Testis (tissue), 3 donors: Measurements from ENCODE around the gene DNASE1L1. TPM values are rescaled to one million over a fixed set of nuclear protein-coding genes. Genes with fewer than 3 reads are reported as not detected.

Experiments used
- DNase-seq: peaks from one replicate; pipeline ENCODE4 v3.0.0-alpha.2; 2019
- H3K27ac ChIP-seq, 2 donors: fragments of 200-600 bp; sonication (generic); one replicate each; pipeline ENCODE4 v1.5.1; 2019
- H3K27me3 ChIP-seq: fragments of 200-600 bp; sonication (generic); one replicate; pipeline ENCODE4 v1.5.1; 2019
- H3K36me3 ChIP-seq: fragments of 200-600 bp; sonication (generic); one replicate; pipeline ENCODE4 v1.5.1; 2017; ENCODE audit warnings: low read depth; ENCODE audit errors: missing control alignments
- H3K4me1 ChIP-seq: fragments of 200-600 bp; sonication (generic); one replicate; pipeline ENCODE4 v1.5.1; 2019
- H3K4me3 ChIP-seq, 2 donors: fragments of 200-600 bp; sonication (generic); one replicate each; pipeline ENCODE4 v1.5.1; 2017 to 2019
- H3K9me3 ChIP-seq: fragments of 200-600 bp; sonication (generic); one replicate; pipeline ENCODE4 v1.5.1; 2017
- POLR2A ChIP-seq: fragments of 450-650 bp; IDR thresholded peaks from one replicate; pipeline ENCODE4 v1.6.1; 2017; ENCODE audit warnings: antibody characterized with exemption, mild to moderate bottlenecking, moderate library complexity
- WGBS, 2 donors: methylation state at CpG; one replicate each; pipeline ENCODE4 v1.1.5; 2018; 5-methylcytosine and 5-hydroxymethylcytosine counted together
- intact Hi-C: fragments of 100-400 bp; cut with DNase I; formaldehyde crosslinking; loops from one replicate; pipeline ENCODE4 v1.15.1; 2023; ENCODE audit warnings: low total_unique reads
- polyA plus RNA-seq: library from polyadenylated mRNA; stranded (reverse); fragments of 350-450 nt; fragmentation: Illumina TruSeq; extraction: RNeasy Lipid Tissue Mini Kit (QIAGEN cat#74804); gene quantifications from one replicate; pipeline ENCODE4 v1.2.3, GENCODE V29; 2014; ENCODE audit warnings: low read depth, low replicate concordance; ENCODE audit not compliant: insufficient read depth
- total RNA-seq, 2 donors: library from RNA; depleted of rRNA; stranded (reverse); fragments of >200 nt; gene quantifications; one replicate each; pipeline ENCODE4 v1.2.3, GENCODE V29; 2016
- TF ChIP-seq, protein P1 (sequence below), 3 experiments: fragments of 450-650 bp in 2 of 3; fragments of 200-600 bp in 1 of 3; sonication (generic) in 1 of 3; IDR thresholded peaks; one replicate each; pipeline ENCODE4 v1.5.1; 2016 to 2019; ENCODE audit warnings: antibody characterized with exemption in 3 of 3, mild to moderate bottlenecking in 2 of 3, moderate library complexity in 1 of 3

Gene DNASE1L1
- total and polyA plus RNA-seq, 3 donors from 2014 or later = 18.5 to 42.2 (median 36.5) TPM

DNA sequence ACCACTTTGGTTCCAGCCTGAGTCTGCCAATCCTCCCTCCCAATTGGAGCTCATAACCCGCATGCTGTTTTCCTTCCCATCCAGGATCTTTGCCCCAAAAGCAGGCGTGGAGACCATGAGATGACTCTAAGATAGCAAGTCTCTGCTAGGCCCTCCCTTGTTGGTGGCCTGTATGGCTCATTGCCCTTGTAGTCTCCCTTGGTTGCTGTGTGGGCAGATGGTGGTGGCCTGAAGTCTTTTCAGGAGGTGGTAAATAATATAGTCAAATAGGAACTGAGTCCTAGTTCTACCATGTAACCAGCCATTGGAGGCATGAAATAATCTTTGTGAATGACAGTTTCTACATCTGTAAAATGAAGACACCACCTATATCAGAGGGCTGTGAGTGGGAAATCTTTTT is 20.7 kb upstream of the DNASE1L1 start:
- no peak overlapping the region for H3K4me3 ChIP-seq
- 57% methylated on average over 2 of the region's 2 CpGs; no CpG with 5 or more reads in 1 of the 2 donors for WGBS, 2 donors
- peak; percentile 44 for DNase-seq

DNA sequence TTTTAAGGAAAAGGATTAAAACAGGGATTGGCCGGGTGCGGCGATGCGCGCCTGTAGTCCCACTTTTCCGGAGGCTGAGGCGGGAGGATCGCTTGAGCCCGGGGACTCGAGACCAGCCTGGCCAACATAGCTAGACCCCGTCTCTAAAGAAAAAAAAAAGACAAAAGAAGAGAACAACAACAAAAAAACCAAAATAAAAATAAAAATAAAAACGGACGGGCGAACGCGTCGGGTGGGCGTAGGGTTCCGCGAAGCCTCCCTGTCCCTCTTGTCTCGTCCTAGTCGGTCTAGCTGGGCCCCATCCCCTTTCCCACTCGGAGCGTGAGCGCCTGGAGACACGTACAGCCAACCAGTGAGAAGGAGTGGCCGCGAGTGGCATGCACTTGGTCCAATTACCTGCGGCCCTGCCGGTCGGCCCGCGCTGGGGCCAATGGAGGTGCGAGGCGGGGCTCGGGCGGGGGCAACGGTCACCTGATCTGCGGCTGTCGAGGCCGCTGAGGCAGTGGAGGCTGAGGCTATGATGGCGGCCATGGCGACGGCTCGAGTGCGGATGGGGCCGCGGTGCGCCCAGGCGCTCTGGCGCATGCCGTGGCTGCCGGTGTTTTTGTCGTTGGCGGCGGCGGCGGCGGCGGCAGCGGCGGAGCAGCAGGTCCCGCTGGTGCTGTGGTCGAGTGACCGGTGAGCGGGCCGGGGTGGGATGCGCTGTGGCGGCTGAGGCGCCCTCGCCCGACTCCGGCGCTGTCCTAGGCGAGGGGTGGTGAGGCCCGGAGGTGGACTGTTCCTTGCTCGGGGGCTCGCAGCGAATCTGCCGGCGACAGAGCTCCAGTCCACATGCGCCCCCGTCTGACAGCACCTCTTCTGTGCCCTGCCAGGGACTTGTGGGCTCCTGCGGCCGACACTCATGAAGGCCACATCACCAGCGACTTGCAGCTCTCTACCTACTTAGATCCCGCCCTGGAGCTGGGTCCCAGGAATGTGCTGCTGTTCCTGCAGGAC is 19.4 kb upstream of the DNASE1L1 start, which contains the start of gene ATP6AP1:
Gene ATP6AP1, plus strand, starts transcription at position 502 of the 996 bp plus-strand sequence. Its CDS starts 16 bp downstream, at position 518.
- Histone ChIP-seq H3K27ac (peak within 1 kb of the TSS; percentile 55 to 58), H3K4me1 (no peaks in the 10 kb centered on the region), H3K27me3 (no peaks in the 10 kb centered on the region), H3K9me3 (no peaks in the 10 kb centered on the region), H3K4me3 (peak within 1 kb of the TSS; percentile 64 to 76), H3K36me3 (no peaks in the 10 kb centered on the region)
- intact Hi-C loops = no loop called here
- 11 to 13% methylated on average over 5 to 37 of the region's 87 CpGs for WGBS, 2 donors
- DNase-seq = peak; percentile 93
- TF ChIP-seq, protein P1, sequence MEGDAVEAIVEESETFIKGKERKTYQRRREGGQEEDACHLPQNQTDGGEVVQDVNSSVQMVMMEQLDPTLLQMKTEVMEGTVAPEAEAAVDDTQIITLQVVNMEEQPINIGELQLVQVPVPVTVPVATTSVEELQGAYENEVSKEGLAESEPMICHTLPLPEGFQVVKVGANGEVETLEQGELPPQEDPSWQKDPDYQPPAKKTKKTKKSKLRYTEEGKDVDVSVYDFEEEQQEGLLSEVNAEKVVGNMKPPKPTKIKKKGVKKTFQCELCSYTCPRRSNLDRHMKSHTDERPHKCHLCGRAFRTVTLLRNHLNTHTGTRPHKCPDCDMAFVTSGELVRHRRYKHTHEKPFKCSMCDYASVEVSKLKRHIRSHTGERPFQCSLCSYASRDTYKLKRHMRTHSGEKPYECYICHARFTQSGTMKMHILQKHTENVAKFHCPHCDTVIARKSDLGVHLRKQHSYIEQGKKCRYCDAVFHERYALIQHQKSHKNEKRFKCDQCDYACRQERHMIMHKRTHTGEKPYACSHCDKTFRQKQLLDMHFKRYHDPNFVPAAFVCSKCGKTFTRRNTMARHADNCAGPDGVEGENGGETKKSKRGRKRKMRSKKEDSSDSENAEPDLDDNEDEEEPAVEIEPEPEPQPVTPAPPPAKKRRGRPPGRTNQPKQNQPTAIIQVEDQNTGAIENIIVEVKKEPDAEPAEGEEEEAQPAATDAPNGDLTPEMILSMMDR (IDR thresholded peaks at IDR 0.05) = no peak
- TF ChIP-seq POLR2A = no peak

More for the DNA sequence above, 20.7 kb upstream of the DNASE1L1 start:
- TF ChIP-seq, protein P1 (IDR thresholded peaks at IDR 0.05) = no peak
- TF ChIP-seq POLR2A = no peak
- no peak overlapping the region for H3K27ac ChIP-seq
- no peaks in the 10 kb centered on the region for H3K9me3 ChIP-seq
- H3K27me3 ChIP-seq = no peaks in the 10 kb centered on the region
- H3K4me1 ChIP-seq = no peaks in the 10 kb centered on the region
- intact Hi-C loops = no loop called here
- no peaks in the 10 kb centered on the region for H3K36me3 ChIP-seq

DNA sequence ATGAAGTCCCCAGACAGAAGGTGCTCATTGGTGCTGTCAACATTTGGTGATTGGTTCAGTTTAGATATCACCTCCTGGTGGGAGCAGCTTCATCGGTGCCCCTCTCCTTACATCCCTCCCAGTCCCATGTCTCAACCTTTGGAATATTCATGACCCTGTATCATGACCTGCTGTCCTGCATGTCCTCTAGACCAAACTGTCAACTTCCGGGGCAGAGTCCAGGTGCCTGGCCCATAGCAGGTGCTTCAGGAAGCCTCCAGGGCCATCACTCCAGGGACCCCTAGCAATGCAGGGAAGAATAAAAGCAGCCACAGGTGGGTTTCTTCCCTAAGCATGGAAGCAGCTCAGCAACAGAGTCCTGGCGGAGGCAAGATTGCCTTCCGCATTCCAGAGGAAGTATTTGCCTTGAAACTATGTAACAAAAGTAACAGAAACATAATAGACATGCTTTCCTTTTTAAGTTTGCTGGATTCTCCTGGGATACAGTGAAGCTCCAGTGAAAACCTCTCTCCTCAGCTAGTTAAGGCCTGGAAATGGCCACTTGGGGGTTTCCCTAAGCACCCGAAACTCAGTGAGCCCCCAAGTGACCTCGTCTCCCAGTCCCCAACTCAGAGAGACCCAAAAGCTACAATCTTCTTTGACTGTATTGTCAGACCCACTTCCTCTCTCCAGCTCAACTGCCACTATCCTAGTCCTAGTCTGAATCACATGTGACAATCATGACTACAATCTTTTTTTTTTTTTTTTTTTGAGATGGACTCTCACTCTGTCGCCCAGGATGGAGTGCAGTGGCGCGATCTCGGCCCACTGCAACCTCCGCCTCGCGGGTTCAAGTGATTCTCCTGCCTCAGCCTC is 18.1 kb upstream of the DNASE1L1 start:
- no peaks in the 10 kb centered on the region for H3K4me1 ChIP-seq
- TF ChIP-seq POLR2A = no peak
- TF ChIP-seq, protein P1 (IDR thresholded peaks at IDR 0.05) = no peak
- no peaks in the 10 kb centered on the region for H3K36me3 ChIP-seq
- H3K4me3 ChIP-seq = no peak overlapping the region
- no peaks in the 10 kb centered on the region for H3K27me3 ChIP-seq
- DNase-seq = no peak
- H3K27ac ChIP-seq = no peak overlapping the region
- intact Hi-C loops = no loop called here
- H3K9me3 ChIP-seq = no peaks in the 10 kb centered on the region
- WGBS, 2 donors = 62 to 64% methylated on average over 8 to 13 of the region's 13 CpGs

DNA sequence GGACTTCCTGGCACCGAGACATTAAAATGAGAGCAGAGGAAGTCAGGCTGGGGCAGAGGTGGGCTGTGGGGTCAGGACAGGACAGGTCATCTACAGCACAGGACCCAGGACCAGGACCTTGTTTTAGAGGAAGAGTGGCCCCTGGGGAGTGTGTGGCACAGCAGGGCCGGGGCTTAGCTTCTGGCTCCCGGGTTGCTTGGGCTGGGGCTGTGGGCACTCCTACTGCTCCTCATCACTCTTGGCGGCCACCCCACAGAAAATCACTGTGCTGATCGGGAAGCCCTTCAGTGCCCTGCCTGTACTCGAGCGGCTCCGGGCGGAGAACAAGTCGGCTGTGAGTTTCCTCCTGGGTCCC is 11.3 kb upstream of the DNASE1L1 start:
- 29 to 86% methylated on average over 1 to 7 of the region's 10 CpGs for WGBS, 2 donors

More for the DNA sequence above, 11.3 kb upstream of the DNASE1L1 start:
- intact Hi-C loops = no loop called here
- Histone ChIP-seq H3K27me3 (no peaks in the 10 kb centered on the region), H3K36me3 (no peaks in the 10 kb centered on the region), H3K4me1 (no peaks in the 10 kb centered on the region), H3K9me3 (no peaks in the 10 kb centered on the region), H3K27ac (no peak overlapping the region), H3K4me3 (no peak overlapping the region)
- TF ChIP-seq, protein P1 (IDR thresholded peaks at IDR 0.05) = no peak
- TF ChIP-seq POLR2A = no peak
- DNase-seq = no peak
